Ovary (tissue), 3 donors: ENCODE results near the gene ZFPM1.

ENCODE experiments used
- CTCF ChIP-seq, 3 donors: fragments of 450-650 bp in 2 of 3; fragments of 200-600 bp in 1 of 3; IDR thresholded peaks; one replicate each; pipeline versions ENCODE4 v1.5.1 to v1.8.0; 2016 to 2022; ENCODE audit warnings: antibody characterized with exemption in 3 of 3, mild to moderate bottlenecking in 1 of 3
- EP300 ChIP-seq: sonication (generic); formaldehyde crosslinking; IDR thresholded peaks from one replicate; pipeline ENCODE4 v1.6.1; 2017; ENCODE audit warnings: antibody characterized with exemption
- POLR2A ChIP-seq: fragments of 450-650 bp; IDR thresholded peaks from one replicate; pipeline ENCODE4 v1.6.1; 2017; ENCODE audit warnings: antibody characterized with exemption, mild to moderate bottlenecking, moderate library complexity
- donor health status: DM: no; HTN: no; CAD: no.

DNA sequence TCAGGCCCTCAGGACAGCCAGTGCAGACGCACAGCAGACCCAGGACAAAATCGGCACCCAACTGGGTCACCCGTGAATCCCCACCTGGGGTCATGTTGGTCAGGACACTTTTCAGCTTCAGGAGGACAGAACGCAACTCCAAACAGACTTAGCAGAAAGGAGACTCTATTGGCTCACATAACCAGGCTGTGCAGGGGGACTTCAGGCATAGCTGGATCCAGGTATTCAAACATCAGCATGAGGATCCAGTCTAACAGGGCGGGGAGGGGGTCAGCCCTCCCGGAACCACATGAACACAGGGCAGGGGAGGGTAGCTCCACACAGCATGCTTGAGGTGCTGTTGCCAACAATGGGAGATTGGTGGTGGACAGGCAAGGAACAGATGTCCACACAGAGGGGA lies 48.3 kb upstream of the ZFPM1 start:
- TF ChIP-seq EP300 (no peak), CTCF (IDR thresholded peaks at IDR 0.05) (no peak), POLR2A (no peak)
